Left ventricle myocardium inferior (tissue), 1 donor: ENCODE measurements around the gene FBXO10. TPM values are rescaled to one million over a fixed set of nuclear protein-coding genes. Genes with fewer than 3 reads are reported as not detected.

Experiments
- DNase-seq: peaks from one replicate; pipeline ENCODE4 v3.0.0-alpha.2; 2020
- H3K27ac ChIP-seq: fragments of 200-600 bp; replicated peaks from 2 replicates; pipeline ENCODE4 v1.8.0; 2021
- H3K27me3 ChIP-seq: fragments of 200-600 bp; 2 replicates; pipeline ENCODE4 v1.8.0; 2021; ENCODE audit warnings: low read depth
- H3K36me3 ChIP-seq: fragments of 200-600 bp; 2 replicates; pipeline ENCODE4 v1.8.0; 2021
- H3K4me1 ChIP-seq: fragments of 200-600 bp; 2 replicates; pipeline ENCODE4 v1.8.0; 2021
- H3K4me3 ChIP-seq: fragments of 200-600 bp; 2 replicates; pipeline ENCODE4 v1.8.0; 2021; ENCODE audit warnings: mild to moderate bottlenecking, moderate library complexity
- H3K9me3 ChIP-seq: fragments of 200-600 bp; replicated peaks from 2 replicates; pipeline ENCODE4 v1.8.0; 2021
- intact Hi-C: fragments of 100-400 bp; cut with micrococcal nuclease; formaldehyde crosslinking; loops from one replicate; pipeline ENCODE4 v1.11.0; 2022
- total RNA-seq: library from RNA; stranded (reverse); fragmentation: NEBNext Ultra II Directional; extraction: Animal tissue kit (Norgen Biotek cat#: 25700); gene quantifications from one replicate; pipeline ENCODE4 v1.2.1, GENCODE V29; 2021
- TF ChIP-seq, protein P1 (sequence below): fragments of 200-600 bp; IDR thresholded peaks from 2 replicates; pipeline ENCODE4 v1.8.0; 2021; ENCODE audit warnings: antibody characterized with exemption, mild to moderate bottlenecking, borderline replicate concordance
- donor health status: DM: no; HTN: yes; CAD: no; lungs with severe emphysema.

Gene FBXO10
- total RNA-seq, 1 donor from 2014 or later = 6.7 TPM

DNA sequence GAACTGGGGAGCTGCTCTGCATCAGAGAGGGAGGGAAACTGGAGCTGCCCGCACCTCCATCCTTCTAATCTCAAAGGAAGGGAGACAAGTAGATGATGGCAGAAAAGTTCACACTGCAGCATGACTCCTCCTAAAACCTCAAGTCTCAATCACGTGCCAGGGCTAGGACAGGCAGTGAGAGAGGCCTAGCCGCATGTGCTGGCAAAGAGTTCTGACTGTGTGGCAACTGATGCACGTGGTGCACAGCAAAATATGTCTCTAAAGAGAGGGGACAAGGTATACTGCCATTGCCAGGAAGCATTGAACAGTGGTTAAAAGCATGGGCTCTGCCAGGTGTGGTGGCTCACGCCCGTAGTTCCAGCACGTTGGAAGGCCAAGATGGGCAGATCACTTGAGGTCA lies 38.1 kb downstream of the FBXO10 start:
- intact Hi-C loops = no loop called here
- DNase-seq = no peak
- H3K9me3 ChIP-seq = no peaks in the 10 kb centered on the region
- no peak overlapping the region for H3K27ac ChIP-seq
- peaks cover 9% of the 10 kb centered on the region for H3K4me1 ChIP-seq
- TF ChIP-seq, protein P1, sequence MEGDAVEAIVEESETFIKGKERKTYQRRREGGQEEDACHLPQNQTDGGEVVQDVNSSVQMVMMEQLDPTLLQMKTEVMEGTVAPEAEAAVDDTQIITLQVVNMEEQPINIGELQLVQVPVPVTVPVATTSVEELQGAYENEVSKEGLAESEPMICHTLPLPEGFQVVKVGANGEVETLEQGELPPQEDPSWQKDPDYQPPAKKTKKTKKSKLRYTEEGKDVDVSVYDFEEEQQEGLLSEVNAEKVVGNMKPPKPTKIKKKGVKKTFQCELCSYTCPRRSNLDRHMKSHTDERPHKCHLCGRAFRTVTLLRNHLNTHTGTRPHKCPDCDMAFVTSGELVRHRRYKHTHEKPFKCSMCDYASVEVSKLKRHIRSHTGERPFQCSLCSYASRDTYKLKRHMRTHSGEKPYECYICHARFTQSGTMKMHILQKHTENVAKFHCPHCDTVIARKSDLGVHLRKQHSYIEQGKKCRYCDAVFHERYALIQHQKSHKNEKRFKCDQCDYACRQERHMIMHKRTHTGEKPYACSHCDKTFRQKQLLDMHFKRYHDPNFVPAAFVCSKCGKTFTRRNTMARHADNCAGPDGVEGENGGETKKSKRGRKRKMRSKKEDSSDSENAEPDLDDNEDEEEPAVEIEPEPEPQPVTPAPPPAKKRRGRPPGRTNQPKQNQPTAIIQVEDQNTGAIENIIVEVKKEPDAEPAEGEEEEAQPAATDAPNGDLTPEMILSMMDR = no peak
- no peak overlapping the region for H3K4me3 ChIP-seq
- no peaks in the 10 kb centered on the region for H3K27me3 ChIP-seq
- peaks cover 57% of the 10 kb centered on the region for H3K36me3 ChIP-seq

DNA sequence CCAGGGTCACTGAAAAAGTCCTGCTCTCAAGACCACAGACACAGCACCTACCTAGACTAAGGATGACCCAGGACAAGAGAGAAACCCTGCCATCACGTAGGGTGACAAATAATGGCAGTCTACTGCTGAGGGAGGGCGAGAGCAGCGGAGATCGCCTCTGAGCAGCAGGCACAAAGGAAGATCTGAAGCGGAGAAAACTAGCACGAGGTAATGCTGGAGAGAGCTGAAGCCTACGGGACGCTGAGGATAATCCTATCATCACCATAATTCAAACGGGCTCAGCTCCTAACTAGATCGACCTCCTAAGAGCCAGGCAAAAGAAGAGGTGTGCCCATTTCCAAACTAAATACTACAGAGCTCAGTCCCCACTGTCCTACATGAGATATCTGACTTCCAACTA lies 41.3 kb downstream of the FBXO10 start:
- Histone ChIP-seq H3K4me1 (no peaks in the 10 kb centered on the region), H3K4me3 (no peak overlapping the region), H3K36me3 (peaks cover 76% of the 10 kb centered on the region), H3K27me3 (no peaks in the 10 kb centered on the region), H3K27ac (no peak overlapping the region), H3K9me3 (no peaks in the 10 kb centered on the region)
- TF ChIP-seq, protein P1 = no peak
- intact Hi-C loops = no loop called here
- no peak for DNase-seq

DNA sequence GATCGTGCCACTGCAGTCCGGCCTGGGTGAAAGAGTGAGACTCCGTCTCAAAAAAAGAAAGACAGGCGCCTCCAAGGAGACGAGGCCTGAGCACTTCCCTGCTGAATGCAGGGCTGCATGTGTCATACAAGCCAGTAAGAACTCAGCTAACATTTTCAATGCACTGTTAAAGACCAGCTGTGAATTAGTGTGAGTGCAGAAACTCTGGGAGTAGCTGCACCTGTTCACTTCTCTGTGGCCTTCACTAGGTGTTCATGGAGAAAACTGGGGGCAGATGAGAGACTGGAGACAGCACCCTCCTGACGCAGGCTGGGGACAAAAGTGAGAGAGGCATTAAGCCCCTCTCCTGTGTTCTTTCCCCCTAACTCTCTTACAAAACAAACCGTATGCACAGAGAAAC lies 41.8 kb downstream of the FBXO10 start:
- peaks cover 73% of the 10 kb centered on the region for H3K36me3 ChIP-seq
- no peaks in the 10 kb centered on the region for H3K27me3 ChIP-seq
- H3K4me1 ChIP-seq = no peaks in the 10 kb centered on the region
- no peak for DNase-seq
- H3K27ac ChIP-seq = no peak overlapping the region
- H3K4me3 ChIP-seq = no peak overlapping the region
- H3K9me3 ChIP-seq = no peaks in the 10 kb centered on the region
- intact Hi-C loops = no loop called here
- TF ChIP-seq, protein P1 = no peak

DNA sequence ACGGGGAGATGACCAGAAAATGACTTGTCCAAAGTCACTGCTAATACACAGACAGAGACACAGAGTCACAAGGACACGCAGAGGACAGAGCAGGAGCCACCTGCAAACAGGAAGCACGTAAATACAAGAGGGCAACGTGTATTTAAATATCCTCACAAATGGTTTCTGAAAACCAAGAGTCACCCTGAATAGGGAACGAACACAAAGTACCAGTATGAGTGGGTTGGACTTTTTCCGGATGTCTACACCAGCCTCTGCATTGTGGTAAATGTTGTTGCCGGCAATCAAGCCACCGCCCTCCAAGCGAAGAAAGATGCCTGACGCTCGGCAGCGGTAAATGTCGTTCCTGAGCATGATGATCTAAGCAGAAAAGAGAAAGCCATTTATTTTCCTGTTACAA lies 44.5 kb downstream of the FBXO10 start:
- peaks cover 71% of the 10 kb centered on the region for H3K36me3 ChIP-seq
- no peak for DNase-seq
- no peaks in the 10 kb centered on the region for H3K27me3 ChIP-seq
- no peaks in the 10 kb centered on the region for H3K4me1 ChIP-seq
- no peaks in the 10 kb centered on the region for H3K9me3 ChIP-seq
- TF ChIP-seq, protein P1 = no peak
- intact Hi-C loops = no loop called here
- no peak overlapping the region for H3K4me3 ChIP-seq
- H3K27ac ChIP-seq = no peak overlapping the region

DNA sequence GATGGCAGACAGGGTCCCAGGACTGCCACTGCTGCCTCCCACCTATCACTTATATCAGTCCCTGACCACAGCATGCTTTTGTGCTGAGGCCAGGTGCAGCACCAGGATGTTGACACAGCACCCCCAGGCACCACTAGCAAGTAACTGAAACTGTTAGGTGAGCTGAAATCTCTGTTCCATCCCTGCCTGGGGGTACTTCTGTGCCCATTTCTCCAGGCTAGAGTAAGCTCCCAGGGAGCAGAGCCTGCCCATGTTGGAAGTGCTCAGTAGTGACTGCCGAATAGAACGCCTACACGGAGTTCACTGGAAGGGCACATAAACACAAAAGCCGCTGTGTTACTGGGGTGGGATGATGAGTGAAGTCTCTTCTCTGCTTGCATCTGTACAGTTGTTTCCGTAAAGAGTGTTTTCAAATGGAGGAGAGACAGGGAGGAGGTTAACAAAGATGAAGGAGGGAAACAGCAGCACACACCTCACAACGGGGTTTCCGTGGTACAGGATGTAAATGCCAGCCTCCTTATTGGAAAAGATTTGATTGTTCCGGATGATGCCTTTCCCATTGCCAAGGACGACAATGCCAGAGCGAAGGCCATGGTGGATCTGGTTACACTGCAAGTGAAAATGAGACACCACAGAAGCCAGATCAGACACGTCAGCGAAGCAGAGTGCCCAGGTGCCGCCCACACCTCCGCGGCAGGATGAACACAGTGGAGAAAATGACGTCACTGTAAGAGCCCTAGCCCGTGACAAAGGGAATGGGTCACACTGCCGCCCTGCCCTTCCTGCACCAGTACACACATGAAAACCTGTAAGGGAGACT lies 47.3 kb downstream of the FBXO10 start:
- H3K9me3 ChIP-seq = no peaks in the 10 kb centered on the region
- no peak for DNase-seq
- H3K36me3 ChIP-seq = peaks cover 74% of the 10 kb centered on the region
- H3K4me1 ChIP-seq = no peaks in the 10 kb centered on the region
- H3K4me3 ChIP-seq = no peak overlapping the region
- H3K27ac ChIP-seq = no peak overlapping the region
- intact Hi-C loops = no loop called here
- H3K27me3 ChIP-seq = no peaks in the 10 kb centered on the region
- TF ChIP-seq, protein P1 = no peak
